Measurements from ENCODE around the gene DLX2.
"Not testable (repeated sequence)": the region's sequence is repeated elsewhere in the genome, so short reads cannot be mapped to it uniquely, and the experiment has no call there.

DLX2 gene

DNA sequence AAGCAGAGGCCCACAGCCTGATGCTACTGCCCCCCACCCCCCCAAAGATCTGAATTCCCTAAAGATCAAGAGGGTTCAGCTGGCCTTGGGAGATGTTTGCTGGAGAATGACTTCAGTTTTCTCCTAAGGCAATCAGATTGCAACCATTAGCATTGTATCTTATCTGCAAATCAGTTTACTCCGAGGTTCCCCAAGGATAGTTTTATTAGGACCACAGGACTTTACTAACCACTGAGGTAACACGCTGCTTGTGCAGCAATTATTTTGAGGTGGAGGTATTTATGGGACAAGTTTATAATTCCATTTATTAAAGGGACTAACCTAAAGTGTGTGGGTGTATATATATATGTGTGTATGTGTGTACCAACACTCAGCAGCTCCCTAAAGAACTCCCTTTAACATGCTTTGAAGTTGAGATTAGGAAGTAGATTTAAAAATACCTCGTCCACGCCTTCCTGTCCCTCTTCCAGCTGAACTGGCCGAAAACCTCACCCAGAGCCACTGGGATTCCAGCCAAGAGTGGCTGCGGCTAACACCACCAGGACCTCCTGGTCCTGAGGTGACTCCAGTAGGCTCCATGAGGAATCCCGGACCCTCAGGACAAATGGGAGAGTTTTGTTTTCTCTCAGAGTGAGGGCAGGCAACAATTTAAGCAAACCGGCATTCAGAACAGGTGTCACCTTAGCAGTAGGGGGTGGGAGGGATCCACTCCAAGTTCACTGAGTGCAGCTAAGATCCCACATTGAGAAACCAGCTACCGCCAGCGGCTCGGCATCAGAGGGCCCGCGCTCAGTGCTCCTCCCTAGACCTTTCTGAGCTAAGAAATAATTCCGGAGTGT lies 20.4 kb downstream of the DLX2 start:
- DNase-seq, result no peak

DNA sequence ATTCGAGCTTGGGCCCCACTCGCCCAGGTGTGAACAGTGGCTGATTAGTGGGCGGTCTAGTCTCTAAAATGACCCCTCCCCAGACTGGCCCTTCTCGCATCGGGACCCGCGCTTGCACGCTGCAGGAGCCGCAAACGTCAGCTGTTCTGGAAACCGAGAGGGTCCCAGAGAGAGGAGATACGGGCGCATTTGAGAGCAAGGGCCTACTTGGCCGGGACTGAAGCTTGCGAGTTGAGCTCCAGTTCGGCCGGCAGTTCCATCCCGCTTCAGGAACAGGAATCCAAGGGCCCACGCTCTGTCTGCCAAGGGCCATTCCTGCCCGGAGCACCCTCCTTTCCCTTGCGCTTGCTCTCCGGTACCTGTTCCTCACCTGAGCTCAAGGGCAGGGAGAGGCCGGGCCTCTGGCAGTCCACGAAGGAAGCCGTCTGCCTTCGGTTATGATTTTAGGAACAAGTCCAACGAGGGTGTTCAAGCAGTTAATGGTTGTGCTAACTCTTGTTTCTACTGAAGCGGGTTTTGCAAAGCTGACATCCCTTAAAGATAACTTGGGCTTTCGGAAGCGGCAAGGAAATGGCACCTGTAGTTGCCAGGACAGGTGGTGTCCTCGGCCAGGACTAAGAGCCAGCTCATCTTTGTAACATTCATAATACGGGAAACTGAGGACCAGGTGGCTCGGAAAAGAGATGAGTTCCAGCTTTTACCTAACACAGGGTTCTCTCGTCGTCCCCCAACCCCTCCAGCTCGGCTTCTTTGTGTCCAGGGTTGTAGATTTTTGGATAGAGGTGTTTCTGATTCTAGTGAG lies 21.3 kb downstream of the DLX2 start:
- DNase-seq, result no peak

DNA sequence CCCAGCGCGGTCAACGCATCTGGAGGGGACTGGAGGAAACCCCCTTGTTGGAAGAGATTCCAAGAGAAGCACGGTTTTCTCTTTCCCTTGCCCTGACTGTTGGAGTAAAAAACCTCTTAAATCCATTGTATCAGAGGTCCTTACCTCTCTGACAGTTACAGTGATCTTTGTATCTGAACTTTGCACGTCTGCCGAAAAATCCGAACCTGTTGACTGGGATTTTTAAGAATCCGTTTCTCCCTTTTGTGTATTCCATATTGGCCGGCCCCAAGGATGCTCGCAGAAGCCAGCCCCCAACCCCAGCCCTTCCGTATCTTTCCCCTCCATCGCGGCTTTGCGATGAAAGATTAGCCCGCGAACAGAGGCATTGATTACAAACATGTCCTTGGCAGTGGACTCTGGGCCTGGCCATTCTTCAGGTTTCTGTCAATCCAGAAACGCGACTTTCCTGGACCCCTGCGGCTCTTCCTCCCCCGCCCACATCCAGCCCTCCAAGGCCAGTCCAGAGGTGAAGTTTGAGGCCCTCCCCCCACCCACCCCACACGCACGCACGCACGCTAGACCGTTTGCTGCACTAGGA lies 22.0 kb downstream of the DLX2 start:
- no peak for DNase-seq

DNA sequence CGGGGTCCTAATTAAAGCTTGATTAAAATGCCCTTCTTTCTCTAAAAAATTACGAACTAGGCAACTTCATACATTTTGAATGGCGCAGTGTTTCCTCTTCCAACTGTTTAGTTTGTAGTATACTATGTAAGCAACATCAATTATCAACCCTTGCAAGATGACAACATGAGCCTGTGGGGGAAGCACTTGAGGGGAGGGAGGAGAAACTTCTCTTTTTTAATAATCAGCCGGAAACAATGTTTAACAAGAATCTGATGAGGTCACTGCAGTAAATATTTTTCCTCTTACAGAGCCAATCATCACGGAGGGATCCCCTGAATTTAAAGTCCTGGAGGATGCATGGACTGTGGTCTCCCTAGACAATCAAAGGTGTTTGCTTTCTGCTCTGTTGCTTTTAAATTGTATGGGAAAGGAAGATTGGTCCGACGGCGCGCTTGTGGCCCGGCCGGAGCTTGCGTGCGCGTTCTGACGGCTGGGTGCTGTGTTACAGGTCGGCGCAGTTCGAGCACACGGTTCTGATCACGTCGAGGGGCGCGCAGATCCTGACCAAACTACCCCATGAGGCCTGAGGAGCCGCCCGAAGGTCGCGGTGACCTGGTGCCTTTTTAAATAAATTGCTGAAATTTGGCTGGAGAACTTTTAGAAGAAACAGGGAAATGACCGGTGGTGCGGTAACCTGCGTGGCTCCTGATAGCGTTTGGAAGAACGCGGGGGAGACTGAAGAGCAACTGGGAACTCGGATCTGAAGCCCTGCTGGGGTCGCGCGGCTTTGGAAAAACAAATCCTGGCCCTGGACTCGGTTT lies 22.7 kb downstream of the DLX2 start:
- no peak for DNase-seq

DNA sequence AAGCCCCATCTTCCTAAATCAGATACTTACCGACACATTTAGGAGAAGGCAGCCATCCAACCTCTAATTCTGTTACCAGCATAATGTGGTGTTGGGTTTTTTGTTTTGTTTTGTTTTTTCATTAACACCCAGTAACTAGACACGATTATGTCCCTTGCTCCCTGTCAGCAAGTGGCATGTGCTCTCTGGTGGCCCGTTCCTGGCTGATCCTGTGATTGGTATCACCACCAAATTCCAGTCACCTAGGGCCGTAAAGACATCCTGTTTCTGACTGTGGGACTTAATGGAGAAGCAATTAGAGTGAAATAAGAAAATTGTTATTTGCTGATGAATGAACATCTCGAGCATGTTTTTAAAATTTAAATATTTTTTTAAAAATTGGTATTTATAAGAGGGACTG lies 23.3 kb downstream of the DLX2 start:
- no peak for DNase-seq

DNA sequence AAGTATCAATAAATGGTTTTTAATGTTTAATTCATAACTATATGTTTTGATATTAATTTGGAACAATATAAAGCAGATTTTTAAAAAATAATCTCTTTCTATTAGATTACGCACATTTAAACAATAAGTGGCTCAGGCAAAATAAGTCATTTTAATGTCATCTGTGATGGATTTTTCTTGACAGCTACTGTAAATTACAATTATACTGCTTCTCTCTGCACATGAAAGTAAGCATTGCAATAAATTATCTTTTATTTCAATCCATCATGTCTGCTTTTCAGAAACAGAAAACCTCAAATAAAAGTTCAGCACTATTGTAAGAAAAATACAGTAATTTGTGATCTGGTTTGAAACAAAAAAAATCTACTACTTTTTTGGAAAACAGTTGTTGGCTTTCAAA lies 28.4 kb downstream of the DLX2 start:
- no peak for DNase-seq

DNA sequence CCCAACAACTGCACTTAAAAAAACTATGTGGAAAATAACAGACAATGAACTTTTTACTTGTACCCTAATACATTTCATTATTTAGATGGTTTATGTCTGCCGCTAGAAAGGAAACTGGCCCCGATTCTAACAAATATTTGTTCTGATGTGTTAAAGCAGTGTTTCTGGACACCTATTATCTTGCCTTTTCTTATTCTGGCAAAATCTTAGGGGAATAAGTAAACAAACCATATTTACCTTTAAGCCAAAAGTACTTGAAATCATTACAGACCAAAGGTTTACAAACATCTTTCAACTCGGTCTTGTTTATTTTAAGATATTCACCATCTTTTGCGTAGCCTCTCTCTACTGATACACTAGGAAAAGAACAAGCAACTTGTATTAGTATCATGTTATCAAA lies 29.2 kb downstream of the DLX2 start:
- DNase-seq, result no peak

DNA sequence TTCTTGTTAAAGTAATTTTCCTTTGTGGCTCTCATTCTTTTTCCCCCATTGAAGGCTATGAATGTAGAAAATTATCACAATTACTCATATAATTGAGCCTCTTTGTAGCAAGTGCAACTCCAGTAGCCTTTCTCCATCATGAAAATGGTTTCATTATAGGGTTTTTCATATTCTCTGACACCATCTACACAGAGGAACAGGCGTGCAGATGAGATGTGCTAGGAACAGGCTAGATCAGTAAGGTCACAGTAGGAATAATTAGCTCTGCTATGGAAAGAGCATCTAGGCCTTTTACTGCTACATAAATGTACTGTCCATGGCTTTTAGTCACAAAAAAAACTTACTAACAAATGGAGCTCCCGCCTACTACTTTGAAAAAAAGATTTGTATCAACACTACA lies 30.0 kb downstream of the DLX2 start:
- DNase-seq, result no peak

DNA sequence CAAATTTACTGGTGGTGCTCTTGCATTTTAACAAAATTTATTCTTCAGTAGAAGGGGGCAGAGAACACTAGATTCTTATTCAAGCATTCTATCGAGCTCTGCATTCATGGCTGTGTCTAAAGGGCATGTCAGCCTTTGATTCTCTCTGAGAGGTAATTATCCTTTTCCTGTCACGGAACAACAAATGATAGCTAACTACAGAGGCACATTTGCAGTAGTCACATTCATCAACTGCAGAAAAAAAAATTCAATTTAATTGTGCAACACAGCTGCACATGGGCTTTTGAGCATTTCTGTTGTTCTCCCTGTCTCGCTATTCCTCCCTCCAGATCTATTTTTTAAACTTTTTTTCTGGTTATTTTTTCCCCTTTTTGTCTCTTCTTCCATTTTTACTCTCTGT lies 30.4 kb downstream of the DLX2 start:
- no peak for DNase-seq

DNA sequence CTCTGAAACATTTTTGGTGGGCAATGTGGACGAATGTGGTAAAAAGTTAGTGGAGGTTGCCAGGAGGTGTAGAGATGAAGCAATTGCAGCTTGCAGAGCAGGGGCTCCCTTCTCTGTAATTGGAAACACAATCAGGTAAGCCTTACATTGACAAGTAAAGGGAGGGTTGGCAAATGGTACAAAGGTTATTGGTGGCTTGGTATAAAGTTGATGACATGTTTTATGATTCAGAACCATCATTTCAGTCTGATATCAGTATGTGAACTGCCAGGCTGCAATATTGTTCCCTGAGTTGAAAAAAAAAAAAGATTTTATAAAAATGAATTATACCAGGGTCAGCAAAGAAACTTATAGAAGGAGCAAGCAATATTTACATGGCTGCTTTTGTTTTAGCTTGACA lies 31.8 kb downstream of the DLX2 start:
- DNase-seq, result no peak

DNA sequence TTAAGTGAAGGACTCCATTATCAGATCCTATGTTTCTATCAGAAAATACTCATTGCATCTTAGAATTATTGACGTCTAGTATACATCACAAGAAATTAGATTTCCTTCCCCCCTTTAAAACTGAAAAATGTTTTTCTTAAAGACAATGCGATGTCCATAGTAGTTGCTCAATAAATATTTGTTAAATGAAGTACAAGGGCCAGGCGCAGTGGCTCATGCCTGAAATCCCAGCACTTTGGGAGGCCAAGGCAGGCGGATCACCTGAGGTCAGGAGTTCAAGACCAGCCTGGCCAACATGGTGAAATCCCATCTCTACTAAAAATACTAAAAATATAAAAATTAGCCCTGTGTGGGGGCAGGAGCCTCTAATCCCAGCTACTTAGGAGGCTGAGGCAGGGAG lies 34.8 kb downstream of the DLX2 start:
- not testable (repeated sequence) for DNase-seq

DNA sequence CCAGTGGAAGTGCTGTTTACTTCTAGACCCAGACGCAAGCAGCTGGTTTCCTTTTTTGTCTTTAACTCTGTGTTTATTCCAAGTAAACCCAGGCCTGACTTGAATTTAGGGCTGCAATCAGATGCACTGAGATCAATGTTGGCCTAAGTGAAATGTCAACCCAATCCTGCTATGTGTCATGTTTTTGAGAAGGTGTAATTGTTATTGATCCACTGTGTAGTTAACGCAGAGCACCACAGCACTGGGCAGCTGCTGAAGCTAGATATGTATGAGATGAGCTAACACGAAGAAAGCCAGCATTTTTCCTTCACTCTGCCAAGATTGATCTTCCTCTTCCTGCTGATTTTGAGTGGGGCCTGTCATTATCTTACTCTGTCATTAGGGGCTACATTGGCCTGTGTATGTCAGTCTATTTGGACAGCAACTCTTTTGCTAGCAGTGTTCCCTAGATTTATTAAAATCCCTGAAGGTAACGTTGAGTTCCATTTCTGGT lies 36.3 kb downstream of the DLX2 start:
- no peak for DNase-seq

DNA sequence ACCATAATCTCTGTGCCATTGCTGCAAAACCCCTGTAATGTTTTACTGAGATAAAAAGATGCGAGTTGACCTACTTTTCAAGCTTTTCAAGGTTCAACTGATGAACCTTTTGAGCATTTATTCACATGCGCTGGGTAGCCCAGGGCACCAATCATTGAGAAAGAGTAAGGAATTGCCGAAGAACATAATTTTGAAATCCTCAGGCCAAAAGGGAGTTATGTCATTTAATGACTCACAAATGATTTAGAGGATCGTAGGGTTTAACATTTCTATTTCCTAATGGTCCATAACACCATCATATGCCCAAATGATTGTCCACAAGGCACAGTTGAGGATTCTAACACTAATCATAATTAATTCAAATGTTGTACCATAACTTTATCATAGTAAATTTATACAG lies 37.6 kb downstream of the DLX2 start:
- DNase-seq, result no peak

DNA sequence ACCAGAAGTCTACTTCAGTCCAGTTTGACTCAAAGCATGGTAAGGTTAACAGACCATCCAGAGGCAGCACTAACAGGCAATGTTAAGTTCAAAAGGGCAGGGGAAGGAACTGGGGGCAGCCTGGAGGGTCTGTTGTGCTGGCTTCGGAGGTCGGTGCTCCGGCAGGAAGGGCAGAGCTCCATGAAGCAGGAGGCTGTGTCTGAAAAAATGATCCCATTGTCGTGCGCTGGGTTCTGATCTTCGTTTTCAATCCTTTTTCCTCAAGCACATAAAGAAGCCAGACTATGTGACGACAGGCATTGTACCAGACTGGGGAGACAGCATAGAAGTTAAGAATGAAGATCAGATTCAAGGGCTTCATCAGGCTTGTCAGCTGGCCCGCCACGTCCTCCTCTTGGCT lies 39.3 kb downstream of the DLX2 start:
- DNase-seq, result no peak

DNA sequence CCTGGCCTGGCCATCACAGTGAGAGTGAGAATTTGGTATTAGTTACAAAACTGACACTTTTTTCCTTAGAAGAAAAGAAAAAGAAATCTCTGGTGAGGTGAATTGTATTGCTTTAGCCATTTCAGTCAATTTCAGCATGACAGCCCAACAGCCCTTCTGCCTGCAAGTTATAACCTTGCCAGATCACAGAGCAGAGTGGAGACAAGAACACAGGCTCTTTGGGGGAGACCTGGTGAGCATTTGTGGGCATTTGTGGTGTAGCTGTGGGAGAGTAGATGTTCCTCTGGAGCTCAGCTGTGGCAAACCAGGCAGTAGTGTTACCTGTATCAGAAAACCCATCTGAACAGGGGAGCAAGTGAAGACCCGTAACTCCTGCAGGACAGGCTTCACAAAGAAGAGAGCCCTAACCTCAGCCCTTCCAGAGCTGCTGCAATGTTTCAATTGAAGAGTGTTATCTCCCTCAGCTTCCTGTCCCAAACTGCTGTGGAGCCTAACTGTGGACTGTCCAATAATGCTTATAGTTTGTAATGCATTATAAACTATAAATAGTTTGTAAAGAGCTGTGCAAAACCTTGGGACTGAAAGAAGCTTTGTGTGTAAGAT lies 40.2 kb downstream of the DLX2 start:
- DNase-seq, result no peak

DNA sequence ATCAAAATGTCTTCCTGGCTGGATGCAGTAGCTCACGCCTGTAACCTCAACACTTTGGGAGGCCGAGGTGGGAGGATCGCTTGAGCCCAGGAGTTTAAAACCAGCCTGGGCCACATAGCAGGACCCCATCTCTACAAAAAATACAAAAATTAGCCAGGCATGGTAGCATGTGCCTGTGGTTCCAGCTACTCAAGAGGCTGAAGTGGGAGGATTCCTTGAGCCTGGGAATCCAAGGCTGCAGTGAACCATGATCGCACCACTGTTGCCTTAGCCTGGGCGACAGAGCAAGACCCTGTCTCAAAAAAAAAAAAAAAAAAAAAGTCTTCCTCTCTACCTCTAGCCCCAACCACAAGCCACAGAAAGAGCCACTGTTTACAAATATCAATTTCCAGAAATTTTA lies 42.6 kb downstream of the DLX2 start:
- DNase-seq, result not testable (repeated sequence)

DNA sequence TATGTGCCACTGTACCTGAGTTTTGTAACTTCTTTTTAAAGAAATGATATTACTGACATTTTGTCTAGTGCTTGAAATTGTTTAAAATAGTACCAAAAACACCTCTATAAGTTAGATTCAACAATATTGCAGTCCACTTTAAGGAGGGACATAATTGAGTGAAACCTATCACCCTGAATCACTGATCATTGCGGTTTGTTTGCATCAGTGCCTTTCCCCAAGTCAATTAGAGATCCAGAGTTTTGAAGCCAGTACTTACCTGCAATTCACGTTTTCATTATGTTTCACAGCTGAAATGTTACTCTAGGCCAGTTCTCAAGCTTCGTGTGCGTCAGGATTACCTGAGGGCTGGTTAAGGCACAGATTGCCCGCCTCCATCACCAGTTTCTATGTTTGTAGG lies 44.0 kb downstream of the DLX2 start:
- DNase-seq, result no peak

DNA sequence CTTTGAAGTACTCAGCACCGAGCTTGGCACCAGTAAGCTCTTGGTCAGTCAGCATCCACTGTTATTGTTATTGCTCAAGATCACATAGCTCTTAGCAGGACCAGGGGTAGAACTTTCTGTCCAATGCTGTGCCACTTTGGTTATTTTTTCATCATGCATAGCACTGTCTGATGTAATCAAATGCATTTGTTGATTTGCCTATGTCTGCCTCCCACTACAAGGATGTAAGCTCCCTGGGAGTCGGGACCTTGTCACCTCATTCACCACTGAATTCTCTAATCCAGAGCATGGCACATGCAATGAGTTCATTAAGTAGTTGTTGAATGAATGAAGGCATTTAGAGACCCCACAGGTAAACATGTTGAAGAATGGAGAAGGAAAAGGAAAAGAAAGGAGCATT lies 46.4 kb downstream of the DLX2 start:
- no peak for DNase-seq

DNA sequence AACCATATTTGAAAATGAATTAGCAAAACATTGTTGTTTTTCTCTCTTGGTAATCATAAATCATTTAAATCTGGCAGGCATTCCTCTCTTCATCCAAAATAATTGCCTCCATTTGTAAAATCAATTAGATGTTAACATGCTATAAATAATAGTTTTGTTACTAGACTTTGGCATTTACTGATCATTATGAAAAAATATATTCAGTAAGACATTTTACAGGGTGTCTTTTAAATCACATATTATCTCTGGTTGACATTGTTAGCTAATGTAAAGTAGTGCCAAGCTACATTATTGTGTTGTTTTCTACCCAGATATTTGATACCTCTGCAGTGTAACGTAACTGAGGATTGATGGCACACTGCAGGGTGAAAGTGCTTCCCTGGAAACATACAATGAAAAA lies 49.2 kb downstream of the DLX2 start:
- DNase-seq, result no peak

DNA sequence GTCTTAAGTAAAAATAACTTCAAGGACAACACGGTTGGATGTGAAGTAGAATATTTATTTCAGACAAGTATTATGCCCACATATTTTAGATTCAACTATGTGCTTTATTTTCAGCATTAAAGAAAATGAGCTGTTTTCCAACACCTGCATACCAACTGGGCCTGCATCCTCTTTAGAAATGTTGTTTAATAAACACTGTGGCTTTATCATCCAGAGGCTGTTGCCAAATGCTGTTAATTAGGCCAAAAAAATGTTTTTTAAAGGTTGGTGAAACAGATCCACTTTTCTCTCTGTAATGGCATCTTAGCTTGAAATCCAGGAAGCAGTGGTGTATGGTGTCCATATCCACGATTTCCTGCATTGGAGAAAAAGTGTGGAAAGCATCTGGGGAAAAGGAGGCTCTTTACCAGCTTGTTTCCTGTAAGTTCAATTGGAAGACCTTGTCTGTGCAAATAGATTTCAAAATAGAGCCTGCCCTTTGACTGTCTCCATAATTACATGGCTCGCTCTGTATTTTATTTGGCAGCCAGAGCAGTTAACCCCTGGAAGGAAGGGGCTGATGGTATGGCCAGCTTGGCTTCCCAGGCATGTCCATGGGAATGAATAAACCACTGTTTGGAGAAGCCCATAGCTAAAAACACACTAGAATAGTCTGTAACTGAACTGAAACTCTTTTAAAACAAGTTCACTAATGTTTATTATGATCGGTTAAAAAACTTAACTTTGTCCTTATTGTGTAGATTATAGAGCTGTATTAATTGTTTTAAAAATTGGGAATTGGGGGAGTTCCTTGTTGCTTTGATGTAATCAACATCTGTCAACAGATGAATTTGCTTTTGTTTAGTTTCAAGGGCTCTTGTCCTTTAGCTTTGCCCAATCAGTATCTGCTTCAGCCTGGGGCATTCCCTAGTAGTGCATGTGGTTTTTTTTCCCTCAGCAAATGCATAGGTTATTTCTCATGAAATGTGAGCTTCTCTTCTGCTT lies 50.4 kb downstream of the DLX2 start:
- no peak for DNase-seq

DNA sequence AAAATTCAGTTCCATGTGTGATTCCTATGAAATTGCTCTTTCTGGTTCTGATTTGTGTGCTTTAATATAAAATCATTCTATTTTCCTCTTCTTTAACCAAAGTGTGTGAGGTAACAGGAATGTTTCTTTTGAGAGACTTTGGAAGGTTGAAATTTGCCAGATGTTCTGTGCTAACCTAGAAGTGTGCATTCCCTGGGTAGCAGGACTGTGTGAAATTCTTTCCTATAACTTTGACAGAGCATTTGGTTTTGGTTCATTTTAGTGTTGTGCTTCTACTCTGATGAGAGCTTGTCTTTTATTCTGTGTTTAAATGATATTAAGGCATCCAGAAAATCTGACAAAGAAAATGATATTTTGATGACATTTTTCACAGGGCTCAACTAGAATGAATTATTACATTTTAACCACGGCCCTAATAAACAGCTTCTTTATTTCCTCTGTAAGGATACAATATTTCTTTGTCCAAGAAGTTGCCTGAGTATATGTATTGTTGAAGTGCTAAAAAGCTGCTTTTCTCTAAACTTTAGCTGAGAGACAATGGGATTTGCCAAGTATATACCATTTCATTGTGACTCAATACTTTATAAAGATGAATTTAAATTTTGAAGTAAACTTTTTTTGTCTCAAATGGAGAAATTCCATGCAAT lies 52.1 kb downstream of the DLX2 start:
- no peak for DNase-seq

Measured in central memory CD4-positive, alpha-beta T cell (primary cell).